K562 (cell line): ENCODE data around the gene HPS4. TPM values are rescaled to one million over a fixed set of nuclear protein-coding genes. Genes with fewer than 3 reads are reported as not detected.

Experiments
- BCOR ChIP-seq: fragments of 450-650 bp; IDR thresholded peaks from 2 replicates; pipeline ENCODE4 v1.6.1; 2016
- CBX3 ChIP-seq, 2 experiments: IDR thresholded peaks; 1 replicate in 1 of 2; 2 replicates in 1 of 2; pipeline ENCODE4 v1.6.1; 2012; ENCODE audit warnings: inconsistent platforms in 2 of 2, low read length in 2 of 2, borderline replicate concordance in 1 of 2, control low read depth in 1 of 2
- CHD7 ChIP-seq: fragments of 200-600 bp; sonication (generic); IDR thresholded peaks from one replicate; pipeline ENCODE4 v1.6.1; 2012; ENCODE audit warnings: mild to moderate bottlenecking, low read depth, low read length, inconsistent platforms
- DMBX1 ChIP-seq: fragments of 250-450 bp; sonication (Bioruptor Pico); IDR thresholded peaks from 2 replicates; pipeline ENCODE4 v1.8.0; 2022; ENCODE audit warnings: inconsistent platforms, mild to moderate bottlenecking, moderate library complexity, borderline replicate concordance
- KDM1A ChIP-seq, 2 experiments: fragments of 450-650 bp; IDR thresholded peaks; 2 replicates each; pipeline ENCODE4 v1.6.1; 2016; ENCODE audit warnings: mild to moderate bottlenecking in 2 of 2
- LEF1 ChIP-seq: fragments of 450-650 bp; IDR thresholded peaks from 2 replicates; pipeline ENCODE4 v1.6.1; 2016; ENCODE audit warnings: mild to moderate bottlenecking
- NBN ChIP-seq: fragments of 450-650 bp; IDR thresholded peaks from 2 replicates; pipeline ENCODE4 v1.6.1; 2016; ENCODE audit warnings: low read depth, mild to moderate bottlenecking
- SMARCA5 ChIP-seq: fragments of 450-650 bp; IDR thresholded peaks from 2 replicates; pipeline ENCODE4 v1.6.1; 2016
- ZC3H8 ChIP-seq: fragments of 450-650 bp; IDR thresholded peaks from 2 replicates; pipeline ENCODE4 v1.6.1; 2017
- ZKSCAN3 ChIP-seq: fragments of 250-450 bp; sonication (Bioruptor Pico); IDR thresholded peaks from 2 replicates; pipeline ENCODE4 v1.4.0; 2020
- ZNF146 ChIP-seq: IDR thresholded peaks from one replicate; pipeline ENCODE4 v1.6.1; 2018; ENCODE audit warnings: missing compliant biosample characterization; ENCODE audit not compliant: unreplicated experiment
- ZNF395 ChIP-seq: fragments of 200-800 bp; sonication (Bioruptor generic); IDR thresholded peaks from 2 replicates; pipeline ENCODE4 v1.6.1; 2017; ENCODE audit warnings: missing genetic modification characterization, missing compliant biosample characterization
- ZNF584 ChIP-seq: fragments of 200-800 bp; sonication (Bioruptor generic); IDR thresholded peaks from 2 replicates; pipeline ENCODE4 v1.6.1; 2016; ENCODE audit warnings: low read depth, mild to moderate bottlenecking, missing genetic modification characterization, missing compliant biosample characterization
- polyA plus RNA-seq, 8 experiments: library from polyadenylated mRNA; depleted of rRNA in 4 of 8; stranded (reverse) in 5 of 8; unstranded in 3 of 8; fragments of >200 nt; fragmentation: Nextera tagmentation in 2 of 8; fragmentation: Illumina TruSeq in 1 of 8; extraction: Ambion mirVana in 2 of 8; extraction: Trizol in 1 of 8; gene quantifications; 2 replicates each; pipeline versions ENCODE4 v1.2.1 to v1.2.3, GENCODE V29; 2011 to 2014; ENCODE audit warnings: inconsistent platforms in 1 of 8, missing spikeins in 1 of 8
- total RNA-seq, 7 experiments: library from RNA; depleted of rRNA in 6 of 7; stranded (reverse); fragments of >200 nt in 6 of 7; fragmentation: Illumina TruSeq in 2 of 7; extraction: Trizol in 2 of 7; gene quantifications; 2 replicates each; pipeline versions ENCODE4 v1.2.1 to v1.2.3, GENCODE V29; 2011 to 2021; ENCODE audit warnings: low replicate concordance in 1 of 7
- TF ChIP-seq, protein P1 (sequence below), 2 experiments: fragments of 450-650 bp; conservative IDR thresholded peaks; 2 replicates each; pipeline ENCODE4 v1.6.1; 2017; ENCODE audit warnings: mild to moderate bottlenecking in 2 of 2, moderate library complexity in 2 of 2
- TF ChIP-seq, protein P2 (sequence below): fragments of 450-650 bp; IDR thresholded peaks from 2 replicates; pipeline ENCODE4 v1.6.1; 2016

HPS4 gene
- total and polyA plus RNA-seq, 9 of the 15 experiments (the other 6 are each of a cell fraction or from before 2014, with no cell fraction given): 12.8 to 29.2 (median 25.3) TPM

- TF ChIP-seq CHD7 (no peak), NBN (no peak), DMBX1 (no peak), ZNF584 (CRISPR knock-in tag) (no peak), ZNF146 (CRISPR knock-in tag) (no peak), KDM1A (IDR thresholded peaks at IDR 0.05) (no peak), ZNF395 (CRISPR knock-in tag) (no peak), BCOR (no peak), CBX3 (IDR thresholded peaks at IDR 0.05; ENCODE audit: borderline replicate concordance in 1 of 2, low read length in 2 of 2) (no peak), SMARCA5 (no peak), LEF1 (no peak), ZC3H8 (no peak), ZKSCAN3 (CRISPR knock-in tag) (no peak)
- TF ChIP-seq, protein P1, sequence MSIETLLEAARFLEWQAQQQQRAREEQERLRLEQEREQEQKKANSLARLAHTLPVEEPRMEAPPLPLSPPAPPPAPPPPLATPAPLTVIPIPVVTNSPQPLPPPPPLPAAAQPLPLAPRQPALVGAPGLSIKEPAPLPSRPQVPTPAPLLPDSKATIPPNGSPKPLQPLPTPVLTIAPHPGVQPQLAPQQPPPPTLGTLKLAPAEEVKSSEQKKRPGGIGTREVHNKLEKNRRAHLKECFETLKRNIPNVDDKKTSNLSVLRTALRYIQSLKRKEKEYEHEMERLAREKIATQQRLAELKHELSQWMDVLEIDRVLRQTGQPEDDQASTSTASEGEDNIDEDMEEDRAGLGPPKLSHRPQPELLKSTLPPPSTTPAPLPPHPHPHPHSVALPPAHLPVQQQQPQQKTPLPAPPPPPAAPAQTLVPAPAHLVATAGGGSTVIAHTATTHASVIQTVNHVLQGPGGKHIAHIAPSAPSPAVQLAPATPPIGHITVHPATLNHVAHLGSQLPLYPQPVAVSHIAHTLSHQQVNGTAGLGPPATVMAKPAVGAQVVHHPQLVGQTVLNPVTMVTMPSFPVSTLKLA (conservative IDR thresholded peaks at IDR 0.05): no peak
- TF ChIP-seq, protein P2, sequence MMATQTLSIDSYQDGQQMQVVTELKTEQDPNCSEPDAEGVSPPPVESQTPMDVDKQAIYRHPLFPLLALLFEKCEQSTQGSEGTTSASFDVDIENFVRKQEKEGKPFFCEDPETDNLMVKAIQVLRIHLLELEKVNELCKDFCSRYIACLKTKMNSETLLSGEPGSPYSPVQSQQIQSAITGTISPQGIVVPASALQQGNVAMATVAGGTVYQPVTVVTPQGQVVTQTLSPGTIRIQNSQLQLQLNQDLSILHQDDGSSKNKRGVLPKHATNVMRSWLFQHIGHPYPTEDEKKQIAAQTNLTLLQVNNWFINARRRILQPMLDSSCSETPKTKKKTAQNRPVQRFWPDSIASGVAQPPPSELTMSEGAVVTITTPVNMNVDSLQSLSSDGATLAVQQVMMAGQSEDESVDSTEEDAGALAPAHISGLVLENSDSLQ: no peak
Measured at GRCh38 chr22:26466196-26466595, 17.4 kb downstream of the HPS4 start (continued).
